IPS DF 6.9 (cell line): ENCODE results near the gene FOXJ3.

Source experiments
- DNase-seq: peaks from one replicate; pipeline ENCODE4 v3.0.0-alpha.2; 2013; ENCODE audit warnings: low read depth, low spot score
- H3K27ac ChIP-seq: one replicate; pipeline ENCODE4 v1.5.1; 2013; ENCODE audit warnings: low read length, control low read depth
- H3K27me3 ChIP-seq: 2 replicates; pipeline ENCODE4 v1.6.1; 2013; ENCODE audit warnings: mild to moderate bottlenecking, low read length; ENCODE audit not compliant: control insufficient read depth, insufficient read depth
- H3K36me3 ChIP-seq: 2 replicates; pipeline ENCODE4 v1.6.1; 2013; ENCODE audit warnings: low read length; ENCODE audit not compliant: control insufficient read depth, insufficient read depth
- H3K4me1 ChIP-seq: 2 replicates; pipeline ENCODE4 v1.6.1; 2013; ENCODE audit warnings: low read length; ENCODE audit not compliant: control insufficient read depth, insufficient read depth
- H3K4me3 ChIP-seq: 2 replicates; pipeline ENCODE4 v1.5.1; 2013; ENCODE audit warnings: mild to moderate bottlenecking, low read length
- H3K9me3 ChIP-seq: 2 replicates; pipeline ENCODE4 v1.6.1; 2013; ENCODE audit warnings: low read length, inconsistent platforms; ENCODE audit not compliant: control insufficient read depth, insufficient read depth
- WGBS: extraction: QIAGEN DNeasy Blood & Tissue Kit; methylation state at CpG from one replicate; pipeline ENCODE4 v1.1.7; 2013; ENCODE audit warnings: mixed read lengths, missing lambda C conversion rate; ENCODE audit not compliant: insufficient read length, insufficient coverage; 5-methylcytosine and 5-hydroxymethylcytosine counted together

The FOXJ3 gene

DNA sequence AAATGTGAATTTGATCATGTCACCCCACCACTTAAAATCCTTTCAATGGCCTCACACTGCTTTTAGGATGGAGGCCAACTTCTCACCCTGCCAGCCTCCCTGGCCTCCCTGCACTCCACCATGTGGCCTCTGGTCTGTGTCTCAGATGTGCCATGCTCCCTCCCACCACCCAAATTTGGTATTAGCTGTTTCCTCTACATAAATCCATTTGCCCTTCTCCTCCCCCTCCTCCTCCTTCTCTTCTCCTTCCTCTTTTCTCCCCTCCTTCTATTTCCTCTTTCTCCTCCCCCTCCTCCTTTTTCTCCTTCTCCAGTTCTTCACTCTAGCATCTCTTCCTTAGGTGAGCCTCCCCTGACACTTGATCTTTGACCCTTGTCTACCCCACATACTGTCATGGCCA is 198.6 kb downstream of the FOXJ3 start:
- Histone ChIP-seq H3K4me3 (no peak overlapping the region), H3K27me3 (no peaks in the 10 kb centered on the region), H3K36me3 (no peaks in the 10 kb centered on the region), H3K4me1 (no peaks in the 10 kb centered on the region), H3K9me3 (no peaks in the 10 kb centered on the region), H3K27ac (no peak overlapping the region)
- no peak for DNase-seq

DNA sequence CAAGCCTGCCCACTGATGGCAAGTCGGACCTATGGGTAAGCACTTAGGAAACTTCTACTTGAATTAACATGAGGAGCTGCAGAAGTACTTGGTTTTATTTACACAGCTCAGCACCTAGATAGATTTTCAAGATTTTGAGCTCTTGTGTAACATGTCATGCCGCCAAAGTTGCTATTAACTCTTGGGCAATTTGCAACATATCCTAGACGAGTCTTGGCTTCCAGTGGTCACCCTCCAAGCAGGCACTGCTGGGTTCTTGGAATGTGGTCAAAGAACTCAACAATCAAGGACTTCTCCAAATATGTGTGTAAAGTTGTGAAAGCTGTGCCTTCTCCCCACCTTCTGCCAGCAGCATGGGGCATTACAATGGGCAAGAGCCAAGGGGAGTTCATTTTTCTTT is 199.6 kb downstream of the FOXJ3 start:
- no CpG with 5 or more reads among the region's 3 CpGs for WGBS
- Histone ChIP-seq H3K4me1 (no peaks in the 10 kb centered on the region), H3K27me3 (no peaks in the 10 kb centered on the region), H3K27ac (no peak overlapping the region), H3K36me3 (no peaks in the 10 kb centered on the region), H3K9me3 (no peaks in the 10 kb centered on the region), H3K4me3 (no peak overlapping the region)
- no peak for DNase-seq

DNA sequence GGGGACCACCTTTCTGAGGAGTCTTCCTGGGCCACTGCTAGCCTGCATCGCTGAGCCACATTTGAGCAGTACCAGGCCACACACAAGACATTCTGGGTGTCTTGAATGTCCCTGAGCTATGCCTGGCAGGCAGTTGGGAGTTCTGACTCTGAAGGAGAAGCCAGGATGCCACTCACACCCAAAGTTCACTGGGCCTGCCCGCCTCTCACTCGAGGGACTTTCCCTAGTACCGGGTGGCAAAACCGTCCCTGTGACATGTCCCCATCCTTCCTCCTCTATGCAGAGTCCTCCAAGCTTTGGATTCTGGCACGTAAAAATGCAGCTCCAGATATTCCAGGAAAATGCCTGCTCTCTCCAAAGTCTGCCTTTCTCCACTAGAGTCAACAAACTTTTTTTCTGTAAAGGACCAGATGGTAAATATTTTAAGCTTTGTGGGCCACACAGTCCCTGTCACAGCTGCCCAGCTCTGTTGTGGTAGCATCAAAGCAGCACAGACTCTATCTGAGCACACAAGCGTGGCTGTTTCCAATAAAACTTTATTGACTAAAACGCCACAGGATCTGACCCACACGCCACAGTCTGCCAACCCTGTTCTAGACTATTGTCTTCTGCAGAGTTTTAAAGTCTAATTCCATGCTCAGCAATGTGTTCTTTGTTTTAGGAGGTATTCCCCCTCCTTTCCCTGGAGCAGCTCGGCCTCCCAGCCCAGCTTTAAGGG is 201.1 kb downstream of the FOXJ3 start:
- no CpG with 5 or more reads among the region's 10 CpGs for WGBS
- H3K4me1 ChIP-seq = no peaks in the 10 kb centered on the region
- no peak overlapping the region for H3K4me3 ChIP-seq
- H3K27me3 ChIP-seq = no peaks in the 10 kb centered on the region
- no peak for DNase-seq
- H3K36me3 ChIP-seq = no peaks in the 10 kb centered on the region
- H3K27ac ChIP-seq = no peak overlapping the region
- H3K9me3 ChIP-seq = no peaks in the 10 kb centered on the region

DNA sequence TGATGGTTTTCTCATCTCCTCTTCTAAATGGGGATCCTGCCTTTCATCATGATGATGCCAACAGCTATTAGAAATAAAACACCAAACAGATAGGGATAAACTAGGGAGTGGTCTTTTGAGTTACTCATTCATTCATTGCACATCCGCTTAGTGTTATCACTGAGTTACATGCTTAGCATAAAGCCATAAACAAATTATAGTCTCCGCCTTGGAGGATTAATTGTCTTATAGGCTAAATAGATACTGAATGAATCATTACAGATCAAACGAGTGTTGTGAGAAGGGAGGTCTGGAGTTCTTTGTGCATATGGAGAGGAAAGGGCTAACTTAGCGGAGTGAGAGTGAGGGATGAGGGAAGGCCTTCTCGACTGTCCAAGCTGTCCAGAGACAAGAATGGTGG is 201.6 kb downstream of the FOXJ3 start:
- Histone ChIP-seq H3K36me3 (no peaks in the 10 kb centered on the region), H3K4me1 (no peaks in the 10 kb centered on the region), H3K9me3 (no peaks in the 10 kb centered on the region), H3K27ac (no peak overlapping the region), H3K4me3 (no peak overlapping the region), H3K27me3 (no peaks in the 10 kb centered on the region)
- no CpG with 5 or more reads among the region's 5 CpGs for WGBS
- no peak for DNase-seq

DNA sequence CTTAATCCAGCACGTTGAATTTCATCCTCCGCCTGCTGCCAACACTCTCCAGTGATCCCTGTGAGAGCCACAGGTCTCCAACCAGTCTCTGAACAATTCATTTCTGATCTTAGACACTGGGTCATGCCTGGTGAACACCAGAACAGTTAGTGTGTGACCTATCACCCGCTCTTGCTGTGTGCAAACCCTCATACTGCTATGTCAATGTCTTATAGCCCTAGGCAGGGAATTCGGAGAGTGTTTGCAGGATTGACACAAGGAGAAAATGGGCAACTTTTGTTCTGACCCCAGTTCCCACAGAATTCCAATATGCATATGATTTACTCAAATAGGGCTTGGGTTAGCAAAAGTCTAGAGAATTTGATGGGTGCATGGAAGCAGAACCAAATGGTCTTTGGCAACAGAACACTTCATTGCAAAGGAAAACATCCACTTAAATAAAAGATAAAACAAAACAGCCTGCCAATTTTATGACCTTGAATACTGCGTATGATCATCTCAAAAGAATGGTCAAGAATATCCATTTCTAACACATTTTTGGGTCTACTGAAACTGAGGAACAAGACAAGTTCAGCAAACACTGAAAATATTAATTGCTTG is 204.9 kb downstream of the FOXJ3 start:
- Histone ChIP-seq H3K4me3 (no peak overlapping the region), H3K4me1 (no peaks in the 10 kb centered on the region), H3K9me3 (no peaks in the 10 kb centered on the region), H3K36me3 (no peaks in the 10 kb centered on the region), H3K27ac (no peak overlapping the region), H3K27me3 (no peaks in the 10 kb centered on the region)
- WGBS = no CpG with 5 or more reads among the region's 5 CpGs
- DNase-seq = no peak

DNA sequence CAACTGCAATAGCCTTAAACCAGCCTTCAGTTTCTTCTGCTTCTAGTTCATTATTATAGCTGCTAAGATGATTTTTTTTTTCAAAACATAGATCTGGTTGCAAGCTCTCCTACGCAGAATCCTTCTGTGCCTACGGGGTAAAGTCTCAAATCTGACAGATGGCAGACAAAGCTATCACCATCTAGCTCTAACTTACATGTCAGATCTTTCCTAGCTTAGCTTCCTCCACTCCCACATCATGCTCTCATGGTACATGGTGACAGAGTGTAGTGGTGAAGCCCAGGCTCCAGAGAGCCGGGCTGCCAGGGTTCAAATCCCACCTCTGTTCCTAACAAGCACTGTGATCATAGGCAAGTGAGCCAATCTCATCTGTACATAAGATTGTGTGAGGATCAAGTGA is 206.1 kb downstream of the FOXJ3 start:
- DNase-seq = no peak
- no CpG with 5 or more reads among the region's 3 CpGs for WGBS

DNA sequence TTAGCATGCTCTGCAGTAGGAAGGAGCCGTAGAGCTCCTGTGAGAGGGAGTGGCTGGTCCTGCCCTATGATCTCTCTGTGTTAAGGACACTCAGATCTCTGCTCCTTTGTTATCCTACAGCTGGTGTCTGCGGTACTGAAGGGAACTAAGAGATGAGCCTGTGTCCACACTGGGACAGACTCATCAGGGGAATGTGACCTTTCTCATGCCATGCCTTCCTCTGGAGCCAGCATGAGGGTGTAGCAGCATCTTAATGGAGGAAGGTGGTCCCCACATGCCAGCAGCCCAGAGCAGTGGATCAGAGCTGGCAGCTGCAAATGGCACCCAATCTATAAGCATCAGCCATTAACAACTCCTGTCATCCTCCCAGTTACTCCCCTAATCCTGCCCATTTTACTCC is 206.5 kb downstream of the FOXJ3 start:
- no peak for DNase-seq
- H3K9me3 ChIP-seq = no peaks in the 10 kb centered on the region
- H3K36me3 ChIP-seq = no peaks in the 10 kb centered on the region
- H3K4me3 ChIP-seq = no peak overlapping the region
- no peaks in the 10 kb centered on the region for H3K4me1 ChIP-seq
- no CpG with 5 or more reads among the region's 2 CpGs for WGBS
- H3K27me3 ChIP-seq = no peaks in the 10 kb centered on the region
- no peak overlapping the region for H3K27ac ChIP-seq

More for the DNA sequence above, 206.1 kb downstream of the FOXJ3 start:
- Histone ChIP-seq H3K4me3 (no peak overlapping the region), H3K27me3 (no peaks in the 10 kb centered on the region), H3K9me3 (no peaks in the 10 kb centered on the region), H3K36me3 (no peaks in the 10 kb centered on the region), H3K4me1 (no peaks in the 10 kb centered on the region), H3K27ac (no peak overlapping the region)

DNA sequence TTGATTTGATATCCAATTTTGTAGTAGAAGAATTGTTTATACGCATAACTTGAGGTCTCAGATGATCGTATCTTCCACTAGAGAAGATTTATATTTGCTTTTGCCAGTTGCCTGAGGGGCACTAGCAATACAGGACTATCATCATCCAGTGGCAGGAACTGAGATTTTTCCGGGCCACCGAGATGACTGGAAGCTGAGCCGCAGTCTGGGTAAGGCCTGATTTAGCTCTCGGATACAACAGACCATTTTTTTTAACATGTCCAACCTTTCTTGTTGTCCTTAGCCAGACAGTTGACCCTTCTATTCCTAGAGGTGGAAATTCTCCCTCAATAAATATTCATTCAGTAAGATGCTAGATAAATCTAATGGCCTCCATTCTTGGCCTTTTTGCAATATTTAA is 207.3 kb downstream of the FOXJ3 start:
- no peaks in the 10 kb centered on the region for H3K27me3 ChIP-seq
- DNase-seq = no peak
- H3K9me3 ChIP-seq = no peaks in the 10 kb centered on the region
- H3K27ac ChIP-seq = no peak overlapping the region
- H3K4me3 ChIP-seq = no peak overlapping the region
- no peaks in the 10 kb centered on the region for H3K36me3 ChIP-seq
- no CpG with 5 or more reads among the region's 6 CpGs for WGBS
- no peaks in the 10 kb centered on the region for H3K4me1 ChIP-seq
